CD1c-positive myeloid dendritic cell (primary cell): Measurements from ENCODE around the gene SH3BGRL3.
A peak's percentile ranks its signal among the peaks of the same experiment; 100 is the strongest.

Experiments used
- DNase-seq: peaks from one replicate; pipeline ENCODE4 v3.0.0-alpha.2; 2016; ENCODE audit errors: extremely low spot score

The SH3BGRL3 gene

DNA sequence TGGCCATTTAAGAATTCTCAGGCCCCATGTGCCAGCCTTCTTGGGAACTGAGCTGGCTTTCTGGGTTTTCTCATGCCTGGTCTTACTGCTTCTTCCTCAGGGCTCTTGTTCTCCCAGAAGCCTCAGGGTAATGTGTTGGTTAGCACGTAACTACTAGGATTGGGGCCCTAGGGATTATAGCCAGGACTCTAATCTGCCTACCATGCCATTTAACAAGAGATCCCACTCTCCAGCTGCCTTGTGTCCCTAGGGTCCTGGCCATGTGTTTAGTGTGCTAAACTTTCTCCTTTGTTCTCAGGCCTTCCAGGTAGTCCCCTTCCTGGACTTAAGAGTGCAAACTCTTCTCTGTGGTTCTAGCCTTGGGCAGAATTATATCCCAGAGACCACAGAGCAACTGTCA lies 2.2 kb upstream of the SH3BGRL3 start:
- DNase-seq, result no peak

DNA sequence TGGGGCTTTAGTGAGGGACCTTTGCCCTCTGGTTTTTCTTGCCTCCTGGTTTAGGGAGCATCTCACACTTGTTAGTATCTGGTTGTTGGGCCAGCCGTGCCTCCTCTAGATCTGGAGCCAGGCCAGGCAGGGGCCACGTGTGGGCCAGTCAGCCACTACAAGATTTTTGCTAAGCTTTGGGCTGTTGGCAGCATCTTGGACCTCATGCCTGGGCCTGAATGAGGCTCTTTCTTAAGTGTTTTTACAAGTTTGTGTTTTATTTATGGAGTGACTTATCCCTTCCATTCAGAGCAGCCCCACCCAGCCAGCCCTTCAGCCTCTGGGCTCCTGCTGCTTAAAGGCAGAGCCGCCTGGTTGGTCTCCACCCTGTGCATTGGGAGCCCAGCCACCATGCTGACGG lies 1.6 kb upstream of the SH3BGRL3 start:
- DNase-seq, result no peak

DNA sequence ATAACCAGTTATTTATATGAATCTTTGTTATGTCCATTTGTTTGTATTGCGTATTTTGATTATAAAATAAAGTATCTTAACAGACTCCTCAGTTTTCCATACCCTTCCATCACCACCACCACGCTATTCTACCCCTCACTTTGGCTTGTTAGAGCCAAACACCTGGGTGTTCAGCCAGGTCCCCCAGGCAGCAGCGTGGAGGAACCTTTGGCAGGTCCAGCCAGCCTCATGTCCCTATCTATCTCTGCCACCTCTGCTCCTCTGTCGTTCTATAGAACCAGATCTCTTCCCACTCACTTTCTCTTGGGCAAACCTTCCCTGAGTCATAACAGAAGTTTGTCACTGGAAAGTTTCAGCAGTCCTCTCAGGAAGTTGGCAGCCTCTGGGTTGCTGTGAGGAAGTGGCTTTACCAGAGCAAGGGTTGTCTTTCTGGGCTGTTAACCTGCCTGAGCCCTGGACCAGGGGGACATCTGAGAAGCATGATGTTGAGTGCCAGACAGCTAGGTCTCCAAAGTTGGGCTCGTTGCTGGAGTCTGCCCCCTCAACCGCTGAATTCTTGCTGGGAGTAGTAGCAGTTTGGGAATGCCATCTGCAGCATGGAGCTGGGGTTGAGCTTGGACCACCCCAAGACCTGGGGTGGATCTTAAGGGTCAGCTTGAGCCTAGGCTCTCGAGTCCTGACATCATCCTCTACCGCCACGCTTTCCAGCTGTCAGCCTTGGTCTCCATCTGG lies 996 bp upstream of the SH3BGRL3 start:
- peak; percentile 97 for DNase-seq

DNA sequence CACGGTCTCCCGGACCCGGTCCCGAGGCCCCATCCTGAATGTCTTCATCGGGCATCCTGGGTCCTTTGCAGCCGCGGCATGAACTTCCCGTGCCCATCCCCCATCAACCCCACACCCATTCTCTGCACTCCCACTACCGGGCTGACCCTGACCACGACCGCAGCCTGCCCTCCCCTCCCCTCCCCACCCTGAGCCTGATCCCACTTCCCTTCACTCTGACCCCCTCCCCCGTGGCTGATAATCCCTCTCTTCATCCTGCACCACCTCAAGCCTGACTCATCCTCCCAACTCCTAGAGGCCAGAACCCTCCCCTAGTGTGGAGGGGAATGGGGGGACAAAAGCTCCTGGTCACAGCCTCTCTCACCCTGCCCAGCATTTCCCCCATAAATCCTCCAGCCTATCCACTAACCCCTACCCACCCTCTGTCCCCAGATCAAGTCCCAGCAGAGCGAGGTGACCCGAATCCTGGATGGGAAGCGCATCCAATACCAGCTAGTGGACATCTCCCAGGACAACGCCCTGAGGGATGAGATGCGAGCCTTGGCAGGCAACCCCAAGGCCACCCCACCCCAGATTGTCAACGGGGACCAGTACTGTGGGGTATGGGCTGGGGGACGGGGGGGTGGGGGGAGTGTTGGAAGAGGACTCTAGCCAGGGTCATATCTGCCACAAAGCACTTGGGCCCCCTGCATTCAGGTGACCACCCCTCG lies 602 bp downstream of the SH3BGRL3 start:
- DNase-seq, result peak; percentile 44

DNA sequence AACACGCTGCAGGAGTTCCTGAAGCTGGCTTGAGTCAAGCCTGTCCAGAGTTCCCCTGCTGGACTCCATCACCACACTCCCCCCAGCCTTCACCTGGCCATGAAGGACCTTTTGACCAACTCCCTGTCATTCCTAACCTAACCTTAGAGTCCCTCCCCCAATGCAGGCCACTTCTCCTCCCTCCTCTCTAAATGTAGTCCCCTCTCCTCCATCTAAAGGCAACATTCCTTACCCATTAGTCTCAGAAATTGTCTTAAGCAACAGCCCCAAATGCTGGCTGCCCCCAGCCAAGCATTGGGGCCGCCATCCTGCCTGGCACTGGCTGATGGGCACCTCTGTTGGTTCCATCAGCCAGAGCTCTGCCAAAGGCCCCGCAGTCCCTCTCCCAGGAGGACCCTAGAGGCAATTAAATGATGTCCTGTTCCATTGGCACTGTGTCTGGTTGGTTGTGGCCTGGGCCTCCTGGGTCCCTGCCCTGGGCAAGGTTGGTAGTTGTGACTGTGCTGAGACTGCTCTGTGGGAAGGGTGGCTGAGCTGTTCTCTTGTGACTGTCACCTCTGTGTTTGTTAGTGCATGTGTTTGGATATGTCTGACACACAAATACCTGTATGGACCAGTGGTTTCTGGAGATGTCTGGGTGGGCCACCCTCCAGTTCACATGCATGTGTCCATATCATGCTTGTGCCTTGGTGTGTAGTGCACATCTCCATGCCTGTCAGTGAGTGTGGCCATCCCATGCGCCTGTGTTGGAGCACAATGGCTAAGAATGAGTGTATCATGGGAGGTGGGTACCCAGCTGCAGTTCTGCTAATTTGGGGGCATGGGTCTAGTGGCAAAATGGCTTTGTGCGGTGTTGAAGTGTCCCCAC lies 1.4 kb downstream of the SH3BGRL3 start:
- DNase-seq, result no peak

DNA sequence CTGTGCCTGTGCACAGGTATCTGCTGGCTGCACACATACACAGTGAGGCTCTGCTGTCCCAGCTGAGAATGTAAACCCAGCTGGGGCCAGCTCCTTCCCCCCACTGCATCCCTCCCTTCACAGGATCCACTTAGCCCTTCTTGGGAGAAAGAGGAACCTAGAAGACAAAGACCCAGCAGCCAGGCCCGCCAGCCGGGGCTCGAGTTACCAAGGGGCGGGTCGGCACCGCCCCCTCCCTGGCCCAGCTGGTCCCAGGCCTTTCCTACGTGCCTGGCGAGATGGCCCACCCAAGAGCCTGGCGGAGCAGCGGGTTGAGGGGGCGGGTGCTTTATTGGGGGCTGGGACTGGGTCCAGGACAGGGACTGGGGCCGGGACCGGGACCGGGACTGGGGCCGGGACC lies 2.1 kb downstream of the SH3BGRL3 start:
- peak; percentile 54 for DNase-seq

DNA sequence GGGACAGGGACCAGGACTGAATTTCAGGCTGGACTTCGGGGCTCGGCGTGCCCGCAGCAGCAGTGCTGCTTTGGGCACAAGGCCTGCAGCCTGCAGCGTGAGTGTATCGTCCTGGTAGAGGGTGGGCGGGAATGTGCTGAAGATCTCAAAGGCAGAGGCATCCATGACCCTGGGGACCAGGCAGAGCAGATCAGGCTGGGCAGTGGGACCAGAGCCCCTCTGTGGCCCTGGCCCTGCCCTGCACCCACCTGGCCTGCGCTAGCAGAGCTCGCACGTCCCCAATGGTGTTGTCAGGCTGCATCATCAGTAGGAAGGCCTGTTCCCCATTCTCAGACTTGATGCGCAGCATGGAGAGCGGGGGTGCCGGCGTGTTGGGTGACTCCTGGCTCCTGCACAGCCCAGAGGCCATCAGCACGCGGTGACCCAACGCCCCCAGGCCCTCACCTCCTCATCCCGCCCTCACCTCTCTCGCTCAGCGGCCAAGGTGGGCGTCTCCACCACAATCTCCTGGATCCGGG lies 2.6 kb downstream of the SH3BGRL3 start:
- peak; percentile 33 for DNase-seq

DNA sequence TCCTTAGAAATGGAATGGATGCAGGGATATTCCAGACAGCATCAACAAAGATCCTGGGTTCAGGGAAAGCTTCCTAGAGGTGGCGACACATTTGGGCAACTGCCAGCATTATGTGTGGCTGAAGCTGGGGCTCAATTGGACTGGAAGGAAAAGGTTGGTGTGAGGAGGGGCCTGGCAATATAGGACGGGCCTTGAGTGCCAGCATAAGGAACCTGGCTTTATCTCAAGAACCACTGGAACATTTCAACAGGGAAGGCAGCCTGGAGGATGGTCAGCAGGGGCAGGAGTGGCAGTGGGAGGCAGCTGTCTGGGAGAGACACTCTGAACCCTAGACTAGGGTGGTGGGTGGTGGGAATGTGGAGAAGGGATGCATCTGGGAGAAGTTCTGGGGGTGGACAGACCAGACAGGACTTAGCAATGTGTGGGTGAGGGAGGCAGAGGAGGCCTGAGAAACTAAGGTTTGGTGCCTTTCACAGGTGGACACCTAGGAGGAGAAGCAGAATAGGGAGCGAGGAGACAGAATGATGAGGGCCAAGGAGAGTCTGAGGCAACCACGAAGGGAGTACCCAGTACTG lies 3.5 kb downstream of the SH3BGRL3 start:
- no peak for DNase-seq

DNA sequence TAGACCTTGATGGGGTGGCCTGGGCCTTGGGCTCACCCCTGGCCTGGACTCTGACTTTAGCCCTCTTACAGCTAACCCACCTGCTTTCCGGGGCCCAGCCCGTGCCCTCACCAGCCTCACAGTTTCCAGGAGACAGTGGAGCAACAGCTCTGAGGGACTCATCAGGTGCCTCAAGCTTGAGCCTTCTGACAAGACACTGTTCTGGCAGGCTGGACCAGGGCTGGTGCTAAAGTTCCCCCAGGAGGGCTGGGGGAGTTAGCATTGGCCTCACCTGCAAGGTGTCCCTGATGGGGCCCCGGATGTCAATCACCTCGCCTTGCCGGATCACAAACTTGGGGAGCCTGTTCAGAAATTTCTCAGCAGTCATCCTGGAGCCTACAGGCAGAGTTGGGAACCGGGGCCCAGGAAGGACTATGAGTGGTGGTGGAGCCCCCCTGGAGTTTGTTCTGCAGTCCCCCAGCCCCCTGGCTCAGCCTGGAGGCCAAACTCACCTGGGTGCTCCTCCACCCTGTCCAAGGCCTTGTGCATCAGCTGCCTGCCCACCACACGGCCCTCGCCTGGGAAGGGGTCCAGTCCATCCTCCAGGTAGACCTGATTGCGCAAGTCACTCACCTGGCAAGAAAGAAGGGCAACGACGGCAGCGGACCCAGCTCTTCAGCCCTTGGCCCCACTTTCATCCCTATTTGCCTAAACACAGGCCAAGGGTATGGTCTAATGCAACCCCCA lies 4.1 kb downstream of the SH3BGRL3 start:
- DNase-seq, result no peak

DNA sequence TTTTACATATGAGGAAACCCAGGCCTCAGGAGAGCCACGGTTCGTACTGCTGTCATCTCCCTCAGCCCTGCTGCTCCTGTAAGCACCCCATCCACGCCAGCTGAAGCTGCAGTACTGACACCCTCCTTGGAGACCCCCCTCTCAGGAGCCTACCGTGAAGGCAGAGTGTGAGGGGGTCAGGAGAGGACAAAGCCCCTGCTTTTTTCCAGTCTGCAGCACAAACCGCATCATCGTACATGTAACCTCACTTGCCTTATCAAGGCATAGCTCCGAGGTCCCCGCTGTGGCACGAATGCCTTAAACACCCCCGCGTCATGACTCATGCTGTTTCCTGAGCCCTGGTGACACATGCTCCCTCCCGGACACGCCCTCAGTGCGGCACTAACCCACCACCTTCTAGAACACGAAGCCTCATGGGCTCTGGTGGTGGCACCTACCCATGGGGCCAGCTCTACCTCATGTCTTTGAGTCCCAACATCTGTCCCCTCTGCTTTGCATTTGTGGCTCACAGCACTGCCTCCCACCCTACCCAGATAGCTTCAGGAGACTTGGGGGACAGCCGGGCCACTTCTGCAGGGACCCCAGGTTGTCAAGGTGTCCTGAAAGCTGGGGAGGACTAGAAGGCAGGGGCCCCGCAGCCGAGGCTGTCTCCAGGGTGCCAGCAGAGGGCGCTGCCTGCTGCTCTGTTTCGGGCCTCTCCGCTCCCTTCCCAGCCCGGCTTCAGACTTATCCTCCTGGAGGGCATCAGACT lies 4.9 kb downstream of the SH3BGRL3 start:
- DNase-seq, result peak; percentile 98

DNA sequence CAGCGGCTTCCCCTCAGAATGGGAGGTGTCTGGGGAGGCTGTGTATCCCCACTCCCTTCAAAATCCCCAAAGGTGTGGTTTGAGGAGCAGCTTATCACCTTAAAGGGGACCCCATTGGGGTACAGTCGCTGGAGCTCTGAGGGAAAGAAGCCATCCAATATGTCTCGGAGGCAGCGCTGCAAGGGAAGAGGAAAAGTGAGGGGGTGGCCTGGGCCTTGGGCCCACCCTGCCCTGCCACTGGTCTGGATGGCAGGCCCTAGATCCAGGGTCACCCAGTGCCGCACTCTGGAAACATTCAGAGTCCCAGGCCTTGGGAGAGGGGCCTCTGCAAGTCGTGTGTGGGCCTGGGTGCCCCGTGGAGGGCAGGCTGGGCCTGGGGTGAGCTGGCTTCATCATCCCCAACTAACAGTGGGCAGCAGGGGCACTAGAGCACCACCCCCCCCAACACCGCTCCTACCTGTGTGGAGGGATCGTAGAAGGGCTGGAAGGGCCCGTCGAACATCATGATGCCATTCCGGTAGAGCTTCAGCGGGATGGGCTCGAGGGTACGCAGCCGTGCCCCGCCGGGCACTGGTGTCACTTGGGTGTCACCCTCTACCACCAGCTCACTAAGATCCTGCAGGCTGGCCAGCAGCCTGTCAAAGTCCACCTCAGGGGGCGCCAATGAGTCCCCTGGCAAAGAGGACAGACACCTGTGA lies 5.6 kb downstream of the SH3BGRL3 start:
- no peak for DNase-seq

DNA sequence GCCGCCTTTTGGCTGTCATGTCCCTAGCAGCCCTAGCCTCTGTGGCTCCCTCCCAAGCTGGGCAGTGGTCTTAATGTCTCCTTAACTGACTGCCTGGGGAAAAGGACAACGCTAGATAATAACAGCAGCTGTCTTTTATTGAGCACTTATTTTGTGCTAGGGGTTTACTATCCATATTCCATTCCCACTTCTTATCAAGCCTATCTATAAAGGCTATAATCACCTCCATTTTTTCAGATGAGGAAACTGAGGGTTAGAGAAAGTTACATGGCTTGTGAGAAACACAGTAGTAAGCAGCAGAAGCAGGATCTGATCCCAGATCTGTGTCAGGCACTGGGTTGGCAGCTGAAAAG lies 6.2 kb downstream of the SH3BGRL3 start:
- no peak for DNase-seq

DNA sequence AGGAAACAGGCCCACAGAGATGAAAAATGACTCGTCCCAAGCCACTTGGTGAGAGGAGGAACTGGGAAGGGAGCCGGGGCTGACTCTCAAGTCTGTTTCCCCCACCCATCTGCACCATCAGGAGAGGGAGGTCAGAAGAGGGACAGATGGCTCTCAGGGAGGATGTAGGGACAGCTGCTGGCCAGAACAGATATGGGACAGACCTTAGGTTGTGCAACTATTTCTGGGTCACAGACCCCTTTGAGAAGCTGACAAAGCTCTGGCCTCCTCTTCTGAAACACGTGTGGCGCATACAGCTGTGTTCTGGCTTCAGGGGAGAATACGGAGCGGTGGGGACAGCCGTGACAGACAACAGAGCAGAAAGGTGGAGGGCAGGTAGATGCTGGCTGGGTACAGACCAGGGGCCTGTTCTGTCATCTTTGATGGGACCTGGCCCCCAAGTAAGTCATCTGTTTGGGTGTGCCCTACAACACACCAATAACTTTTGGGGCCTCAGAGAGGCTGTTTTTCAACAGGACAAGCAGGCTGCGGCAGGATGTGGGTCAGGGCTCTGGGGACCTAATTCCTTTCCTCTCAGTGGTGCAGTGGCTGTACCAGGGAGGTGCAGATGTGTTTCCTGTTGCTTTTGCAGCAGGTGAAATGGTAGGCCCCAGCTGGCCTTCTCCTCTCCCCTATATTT lies 7.3 kb downstream of the SH3BGRL3 start:
- peak; percentile 88 for DNase-seq

DNA sequence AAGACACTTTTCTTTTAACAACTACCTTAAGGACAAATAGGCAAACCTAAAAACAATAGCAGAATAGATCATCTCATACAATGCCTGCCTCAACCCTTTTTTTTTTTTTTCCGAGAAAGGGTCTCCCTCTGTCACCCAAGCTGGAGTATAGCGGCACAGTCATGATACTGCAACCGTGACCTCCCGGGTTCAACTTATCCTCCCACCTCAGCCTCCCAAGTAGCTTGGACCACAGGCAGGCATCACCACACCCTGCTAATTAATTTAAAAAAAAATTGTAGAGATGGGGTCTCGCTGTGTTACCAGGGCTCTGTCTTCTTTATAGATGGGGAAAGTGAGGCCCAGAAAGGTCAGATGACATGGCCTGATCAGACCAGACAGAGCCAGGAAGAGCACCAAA lies 7.9 kb downstream of the SH3BGRL3 start:
- no peak for DNase-seq

DNA sequence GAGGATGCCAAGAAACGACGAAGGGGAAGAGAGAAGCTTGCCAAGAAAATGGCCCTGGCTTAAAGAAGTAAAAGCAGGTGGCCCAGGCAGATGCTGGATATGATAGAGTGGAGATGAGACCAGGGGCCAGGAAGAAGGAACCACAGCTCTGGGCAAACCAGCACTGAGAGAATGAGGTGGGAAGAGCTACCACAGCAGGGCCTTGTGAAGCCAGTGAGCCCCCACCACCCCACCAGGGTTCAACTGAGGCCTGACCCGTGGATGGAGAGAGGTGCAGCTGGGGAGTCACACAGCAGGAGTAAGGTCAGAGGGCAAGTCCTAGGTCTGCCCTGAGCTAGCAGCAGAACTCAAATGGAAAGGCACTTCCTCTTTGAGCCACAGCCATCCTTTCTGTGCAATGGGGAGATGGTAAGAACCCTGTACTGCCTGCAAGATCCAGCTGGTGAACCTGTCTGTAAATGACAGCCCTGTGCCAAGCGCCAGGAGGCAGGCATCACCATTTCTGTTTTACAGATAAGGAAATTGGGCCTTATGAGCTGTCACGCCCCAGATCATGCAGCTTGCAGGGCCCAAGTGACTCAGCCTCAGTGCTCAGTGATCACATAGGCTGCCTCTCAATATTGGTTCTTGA lies 8.5 kb downstream of the SH3BGRL3 start:
- peak; percentile 84 for DNase-seq

DNA sequence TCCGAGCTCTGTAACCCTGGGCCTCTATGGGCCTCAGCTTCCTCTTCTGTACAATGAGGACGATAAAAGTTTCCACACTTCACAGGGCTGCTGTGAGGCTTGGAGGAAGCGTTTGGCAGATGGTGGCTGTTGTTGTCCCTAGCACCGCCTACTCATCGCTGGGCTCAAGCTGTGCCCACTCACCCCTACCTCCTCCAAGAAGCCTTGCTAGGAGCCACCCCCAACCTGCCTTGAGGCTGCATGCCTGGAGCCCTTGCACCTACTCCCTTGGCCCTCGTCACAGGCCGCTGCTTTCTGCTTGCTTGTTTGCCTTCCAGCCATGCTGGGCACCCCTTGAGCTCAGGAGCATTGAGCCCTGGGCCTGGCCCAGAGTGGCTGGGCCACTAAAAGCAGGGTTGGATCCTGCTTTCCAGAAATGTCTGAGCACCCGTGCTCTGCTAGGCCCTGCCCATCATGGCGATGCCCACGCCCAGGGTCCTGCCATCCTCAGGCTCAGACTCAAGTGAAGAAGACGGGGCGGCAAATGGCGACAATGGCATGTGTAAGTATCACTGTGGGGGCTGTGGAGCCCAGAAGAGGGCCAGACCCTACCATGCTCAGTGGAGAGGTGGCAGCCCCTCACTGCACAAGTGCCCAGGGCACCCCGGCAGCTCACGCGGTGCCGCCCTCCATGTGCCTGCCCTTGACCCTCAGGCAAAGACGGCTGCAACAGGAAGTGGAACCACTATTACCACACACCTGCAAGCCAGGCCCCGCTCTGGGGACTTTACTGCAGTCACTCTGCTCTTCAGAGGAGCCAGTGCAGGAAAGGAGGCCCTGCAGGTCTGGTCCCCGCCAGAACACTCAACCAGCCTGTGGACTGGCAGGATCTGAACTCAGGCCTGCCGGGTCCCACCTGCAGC lies 9.5 kb downstream of the SH3BGRL3 start:
- peak; percentile 94 for DNase-seq

DNA sequence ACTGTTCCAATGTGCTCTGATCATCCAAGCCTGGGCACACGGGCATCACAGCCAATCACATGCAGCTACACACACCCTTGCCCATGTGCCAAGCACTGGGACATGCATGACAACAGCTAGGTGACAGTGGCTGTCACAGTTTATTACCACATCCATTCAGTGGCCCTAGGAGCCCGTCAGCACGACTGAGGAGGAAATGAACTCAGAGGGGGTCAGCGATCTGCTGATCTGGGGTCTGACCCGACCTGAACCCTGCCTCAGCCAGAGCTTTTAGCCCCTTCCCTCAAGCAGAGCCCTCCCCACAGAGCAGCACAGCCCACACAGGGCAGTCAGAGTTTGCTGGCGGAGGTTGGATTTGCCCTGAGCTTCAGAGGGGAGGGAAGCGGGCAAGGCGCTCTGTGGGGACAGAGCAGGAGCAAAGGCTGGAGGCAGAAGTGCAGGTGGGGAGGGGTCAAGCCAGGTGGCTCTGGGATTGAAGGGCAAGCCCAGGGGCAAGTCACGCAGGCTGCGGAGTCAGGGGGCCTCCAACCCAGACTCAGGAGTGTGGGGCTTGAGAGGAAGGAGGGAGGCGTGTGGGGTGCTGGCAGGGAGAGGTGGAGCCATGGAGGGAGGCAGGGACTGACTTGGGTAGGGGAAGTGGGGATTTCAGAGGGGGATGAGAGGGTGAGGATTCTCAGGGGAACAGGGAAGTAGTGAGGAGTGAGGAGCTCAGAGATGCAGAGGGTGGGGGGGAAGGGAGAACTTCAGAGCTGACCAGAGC lies 10.4 kb downstream of the SH3BGRL3 start:
- peak; percentile 85 for DNase-seq
